ENCODE data around the gene XPR1. TPM values are rescaled to one million over a fixed set of nuclear protein-coding genes. Genes with fewer than 3 reads are reported as not detected.

XPR1 gene
- total and polyA plus RNA-seq, 8 donors, result 3.4 to 25.3 (median 13.7) TPM

- no peak overlapping the region for H3K4me3 ChIP-seq
- no peaks in the 10 kb centered on the region for H3K9me3 ChIP-seq
- peak in 1 of 6 donors; percentile 56 for DNase-seq
- H3K27me3 ChIP-seq, result no peaks in the 10 kb centered on the region
- H3K36me3 ChIP-seq, result no peaks in the 10 kb centered on the region
- no peak for TF ChIP-seq CTCF (IDR thresholded peaks at IDR 0.05)
- ATAC-seq, result peak in 2 of 4 donors; percentile 31 to 56
- FAIRE-seq, result no peak
- intact Hi-C loops (cut with DNase I), result loop anchor here in 1 of 3 donors (10.0 kb wide), 1 partner anchor 51 kb away; no protein-coding TSS in a partner anchor
- peak overlapping the region in 1 of 4 donors; percentile 3 for H3K27ac ChIP-seq
- WGBS, 2 donors, result 17 to 20% methylated on average over 7 of the region's 7 CpGs
- no peaks in the 10 kb centered on the region for H3K4me1 ChIP-seq
Observed at GRCh38 chr1:180925471-180926051, 293.7 kb downstream of the XPR1 start.

GRCh38 chr1:180926164-180926981 is 294.6 kb downstream of the XPR1 start:
- intact Hi-C loops (cut with DNase I), result loop anchor here in 1 of 3 donors (10.0 kb wide), 1 partner anchor 52 kb away; no protein-coding TSS in a partner anchor
- no peak overlapping the region for H3K4me3 ChIP-seq

GRCh38 chr1:180927348-180927747 is 295.5 kb downstream of the XPR1 start:
- peak in 1 of 4 donors; percentile 14 for ATAC-seq
- Histone ChIP-seq H3K36me3 (no peaks in the 10 kb centered on the region), H3K4me3 (no peak overlapping the region), H3K9me3 (no peaks in the 10 kb centered on the region), H3K27ac (peak overlapping the region in 1 of 4 donors; percentile 8), H3K27me3 (no peaks in the 10 kb centered on the region), H3K4me1 (no peaks in the 10 kb centered on the region)
- DNase-seq, result peak in 1 of 6 donors; percentile 38
- FAIRE-seq, result no peak
- intact Hi-C loops (cut with DNase I), result loop anchor here in 1 of 3 donors (10.0 kb wide), 1 partner anchor 53 kb away; no protein-coding TSS in a partner anchor
- 36% methylated on average over 13 of the region's 13 CpGs for WGBS, 2 donors
- TF ChIP-seq CTCF (IDR thresholded peaks at IDR 0.05), result no peak

More at GRCh38 chr1:180926164-180926981, 294.6 kb downstream of the XPR1 start:
- TF ChIP-seq CTCF (IDR thresholded peaks at IDR 0.05), result no peak
- FAIRE-seq, result no peak
- Histone ChIP-seq H3K27me3 (no peaks in the 10 kb centered on the region), H3K4me1 (no peaks in the 10 kb centered on the region), H3K27ac (peak overlapping the region in 2 of 4 donors; percentile 8 to 22), H3K36me3 (no peaks in the 10 kb centered on the region), H3K9me3 (no peaks in the 10 kb centered on the region)
- WGBS, 2 donors, result 62 to 63% methylated on average over 14 of the region's 14 CpGs
- ATAC-seq, result peak in 3 of 4 donors; percentile 56 to 74 (median 71)
- DNase-seq, result peak in 3 of 6 donors; percentile 12 to 75 (median 20)

GRCh38 chr1:180927841-180928240 is 296.0 kb downstream of the XPR1 start:
- Histone ChIP-seq H3K27me3 (no peaks in the 10 kb centered on the region), H3K36me3 (no peaks in the 10 kb centered on the region), H3K9me3 (no peaks in the 10 kb centered on the region), H3K4me3 (no peak overlapping the region), H3K27ac (no peak overlapping the region), H3K4me1 (no peaks in the 10 kb centered on the region)
- no peak for FAIRE-seq
- ATAC-seq, result peak in 3 of 4 donors; percentile 12 to 68 (median 59)
- DNase-seq, result peak in 1 of 6 donors; percentile 31
- 75 to 88% methylated on average over 4 of the region's 4 CpGs for WGBS, 2 donors
- intact Hi-C loops (cut with DNase I), result loop anchor here in 1 of 3 donors (10.0 kb wide), 1 partner anchor 53 kb away; no protein-coding TSS in a partner anchor
- TF ChIP-seq CTCF (IDR thresholded peaks at IDR 0.05), result no peak

All from pancreas (tissue), 10 donors.